Stimulated activated naive CD8-positive, alpha-beta T cell treated with anti-CD3 and anti-CD28 coated beads, Interleukin-15, amount 100 ng/mL, for 72 hours (primary cell): ENCODE measurements around the gene CPHXL2.

Experiments used
- ATAC-seq: fragments of 150-1000 bp; cut with Tn5 transposase; 2 replicates; pipeline ENCODE4 v1.10.0; 2021; ENCODE audit warnings: mild to moderate bottlenecking, moderate library complexity
- DNase-seq, 2 donors: peaks; one replicate each; pipeline ENCODE4 v3.0.0; 2021 to 2022
- H3K27ac Mint-ChIP-seq, 2 donors: one replicate each; pipeline ENCODE4 v1.8.0; 2022; ENCODE audit warnings: mild to moderate bottlenecking in 2 of 2, mixed read lengths in 2 of 2, moderate library complexity in 2 of 2
- H3K27me3 Mint-ChIP-seq: one replicate; pipeline ENCODE4 v1.8.0; 2022; ENCODE audit warnings: mixed read lengths
- H3K4me1 Mint-ChIP-seq: one replicate; pipeline ENCODE4 v1.8.0; 2022; ENCODE audit warnings: mild to moderate bottlenecking, mixed read lengths
- H3K4me3 Mint-ChIP-seq, 2 donors: one replicate each; pipeline ENCODE4 v1.8.0; 2022; ENCODE audit warnings: mild to moderate bottlenecking in 2 of 2, mixed read lengths in 2 of 2, moderate library complexity in 1 of 2
- H3K9me3 Mint-ChIP-seq, 2 donors: one replicate each; pipeline ENCODE4 v1.8.0; 2022; ENCODE audit warnings: mixed read lengths in 2 of 2

CPHXL2 gene

GRCh38 chr16:75676909-75677308 is at the start of gene CPHXL2:
TSS of gene CPHXL2 (minus strand) at chr16:75677009. CDS start at chr16:75676999, 10 bp downstream.
- Mint-ChIP-seq H3K27ac (peak within 1 kb of the TSS in 1 of 2 donors; percentile 11), H3K4me3 (no peak within 1 kb of the TSS), H3K27me3 (no peaks in the 10 kb centered on the region), H3K4me1 (no peaks in the 10 kb centered on the region), H3K9me3 (no peaks in the 10 kb centered on the region)
- ATAC-seq (no peak), DNase-seq (no peak)

- H3K27me3 Mint-ChIP-seq, result peaks cover 5% of the 10 kb centered on the region
- DNase-seq (no peak), ATAC-seq (no peak)
- peaks cover 7 to 11% of the 10 kb centered on the region in 2 donors for H3K9me3 Mint-ChIP-seq
- H3K27ac Mint-ChIP-seq, result no peak within 1 kb of the TSS
- H3K4me1 Mint-ChIP-seq, result no peaks in the 10 kb centered on the region
- H3K4me3 Mint-ChIP-seq, result no peak within 1 kb of the TSS
These were observed 49.6 kb upstream of the CPHXL2 start, which contains the start of gene CPHXL for GRCh38 chr16:75726390-75726789. TSS of gene CPHXL (minus strand) at chr16:75726490. CDS start at chr16:75726442, 48 bp downstream.

DNA sequence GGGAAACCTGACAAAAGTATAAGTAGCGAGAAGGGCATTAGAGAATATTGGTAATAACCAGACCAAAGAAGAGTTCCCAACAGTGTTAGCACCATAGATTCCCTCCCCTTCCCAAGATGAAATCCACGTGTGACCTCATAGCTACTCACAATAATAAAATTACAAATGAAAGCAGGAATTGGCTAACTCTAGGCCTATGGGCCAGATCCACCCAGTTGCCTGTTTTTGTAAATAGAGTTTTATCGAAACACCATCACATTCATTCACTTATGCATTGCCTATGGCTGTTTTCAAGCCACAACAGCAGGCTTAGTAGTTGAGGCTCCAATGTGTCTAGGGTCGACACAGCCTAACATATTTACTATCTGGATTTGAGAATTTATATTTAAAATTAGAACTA is 41.6 kb upstream of the CPHXL2 start:
- Mint-ChIP-seq H3K27me3 (peaks cover 45% of the 10 kb centered on the region), H3K9me3 (peaks cover 12 to 18% of the 10 kb centered on the region in 2 donors), H3K4me1 (no peaks in the 10 kb centered on the region), H3K4me3 (no peak overlapping the region), H3K27ac (no peak overlapping the region)
- ATAC-seq, result no peak
- DNase-seq, result no peak

DNA sequence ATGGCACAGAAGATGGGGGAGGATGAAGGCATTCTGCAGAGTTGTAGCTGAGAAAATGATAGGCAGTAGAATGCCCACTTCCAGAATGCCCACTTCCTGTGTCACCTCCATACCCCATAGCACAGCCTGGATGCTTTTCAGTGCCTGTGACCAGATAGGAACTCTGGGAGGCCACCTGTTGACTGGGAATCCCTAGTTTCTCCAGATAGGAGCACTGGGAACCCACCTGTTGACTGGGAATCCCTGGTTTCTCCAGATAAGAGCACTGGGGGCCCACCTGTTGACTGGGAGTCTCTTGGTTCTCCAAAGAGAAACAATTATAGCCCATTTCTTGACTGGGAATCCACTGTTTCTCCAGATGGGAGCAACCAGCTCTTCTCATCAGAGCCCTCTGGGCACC is 37.9 kb upstream of the CPHXL2 start:
- Mint-ChIP-seq H3K4me1 (no peaks in the 10 kb centered on the region), H3K9me3 (peaks cover 5 to 22% of the 10 kb centered on the region in 2 donors), H3K27me3 (peaks cover 40% of the 10 kb centered on the region), H3K4me3 (no peak overlapping the region), H3K27ac (no peak overlapping the region)
- DNase-seq, result no peak
- ATAC-seq, result no peak

DNA sequence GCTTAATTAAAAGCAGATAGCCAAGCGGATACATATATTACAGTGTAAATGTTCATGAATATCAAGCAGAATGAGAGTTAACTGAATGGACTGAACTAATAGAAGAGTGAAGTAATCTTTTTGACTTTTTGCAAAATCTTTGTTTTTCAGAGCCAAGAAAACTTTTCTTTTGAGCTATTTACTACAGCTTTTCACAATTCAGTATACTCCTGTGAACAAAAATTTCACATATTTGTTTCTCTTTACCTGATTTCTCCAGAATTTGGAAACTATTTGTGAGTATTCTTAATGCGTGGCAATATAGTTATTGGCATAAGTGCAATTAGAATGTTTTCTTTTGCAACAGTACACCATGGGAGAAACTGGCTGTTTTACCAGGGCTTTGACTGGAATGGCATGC is 33.5 kb upstream of the CPHXL2 start:
- Mint-ChIP-seq H3K4me3 (no peak overlapping the region), H3K27ac (no peak overlapping the region), H3K4me1 (no peaks in the 10 kb centered on the region), H3K9me3 (peaks cover 0 to 20% of the 10 kb centered on the region in 2 donors), H3K27me3 (peaks cover 18% of the 10 kb centered on the region)
- DNase-seq (no peak), ATAC-seq (no peak)

DNA sequence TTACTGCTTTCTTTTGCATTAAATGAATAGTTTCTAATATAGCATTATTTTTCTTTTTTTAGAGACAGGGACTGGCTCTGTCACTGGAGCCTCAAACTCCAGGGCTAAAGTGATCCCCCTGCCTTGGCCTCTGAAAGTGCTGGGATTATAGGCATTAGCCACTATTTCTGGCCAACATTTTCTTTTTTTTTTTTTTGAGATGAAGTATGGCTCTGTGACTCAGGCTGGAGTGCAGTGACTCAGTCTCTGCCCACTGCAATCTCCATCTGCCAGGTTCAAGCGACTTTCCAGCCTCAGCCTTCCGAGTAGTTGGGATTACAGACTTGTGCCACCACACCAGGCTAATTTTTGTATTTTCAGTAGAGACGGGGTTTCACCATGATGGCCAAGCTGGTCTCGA is 26.5 kb upstream of the CPHXL2 start:
- Mint-ChIP-seq H3K27ac (no peak overlapping the region), H3K9me3 (no peaks in the 10 kb centered on the region), H3K27me3 (peaks cover 15% of the 10 kb centered on the region), H3K4me1 (no peaks in the 10 kb centered on the region), H3K4me3 (no peak overlapping the region)
- no peak for ATAC-seq
- no peak for DNase-seq

- ATAC-seq (no peak), DNase-seq (no peak)
- H3K27ac Mint-ChIP-seq, result no peak overlapping the region
- no peak overlapping the region for H3K4me3 Mint-ChIP-seq
- peaks cover 13% of the 10 kb centered on the region for H3K27me3 Mint-ChIP-seq
- no peaks in the 10 kb centered on the region for H3K4me1 Mint-ChIP-seq
- H3K9me3 Mint-ChIP-seq, result no peaks in the 10 kb centered on the region
These were observed 25.4 kb upstream of the CPHXL2 start for GRCh38 chr16:75702242-75702641.

DNA sequence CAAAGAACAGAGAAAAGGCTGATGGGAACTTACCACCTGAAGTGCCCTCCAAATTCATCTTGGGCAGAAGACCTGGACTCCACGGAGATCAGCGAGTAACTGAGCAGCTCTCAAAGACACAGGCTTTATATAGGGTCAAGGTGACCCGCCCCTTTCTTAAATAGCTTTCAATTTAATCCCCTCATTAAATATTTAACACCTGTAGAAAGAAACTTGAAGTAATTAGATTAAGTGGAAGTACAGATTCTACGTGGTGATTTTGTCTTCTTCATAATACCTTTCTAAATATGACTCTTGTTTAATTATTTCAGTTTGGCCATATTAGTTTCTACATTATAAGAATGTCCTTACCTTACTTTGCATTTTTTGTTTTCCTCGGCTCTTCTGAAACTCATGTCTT is 24.6 kb upstream of the CPHXL2 start, which contains the start of gene DUXB:
TSS of gene DUXB (minus strand) at position 101 of the 400 bp plus-strand sequence. CDS start at position 58, 43 bp downstream.
- Mint-ChIP-seq H3K27me3 (peaks cover 9% of the 10 kb centered on the region), H3K4me3 (no peak within 1 kb of the TSS), H3K9me3 (no peaks in the 10 kb centered on the region), H3K4me1 (no peaks in the 10 kb centered on the region), H3K27ac (peak within 1 kb of the TSS in 1 of 2 donors; percentile 10)
- DNase-seq (no peak), ATAC-seq (no peak)

DNA sequence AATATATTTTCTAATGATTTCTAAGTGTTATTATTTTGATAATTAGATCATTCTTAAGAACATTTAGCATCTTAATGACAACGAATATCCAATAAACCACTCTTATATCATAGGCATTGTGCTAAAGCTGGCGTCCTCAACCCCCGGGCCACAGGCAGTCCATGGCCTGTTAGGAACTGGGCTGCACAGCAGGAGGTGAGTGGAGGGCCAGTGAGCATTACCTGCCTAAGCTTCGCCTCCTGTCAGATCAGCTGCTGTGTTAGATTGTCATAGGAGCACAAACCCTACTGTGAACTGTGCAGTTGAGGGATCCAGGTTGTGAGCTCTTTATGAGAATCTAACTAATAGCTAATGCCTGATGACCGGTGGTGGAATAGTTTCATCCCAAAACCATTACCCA is 20.8 kb upstream of the CPHXL2 start:
- Mint-ChIP-seq H3K27ac (no peak overlapping the region), H3K4me1 (no peaks in the 10 kb centered on the region)

DNA sequence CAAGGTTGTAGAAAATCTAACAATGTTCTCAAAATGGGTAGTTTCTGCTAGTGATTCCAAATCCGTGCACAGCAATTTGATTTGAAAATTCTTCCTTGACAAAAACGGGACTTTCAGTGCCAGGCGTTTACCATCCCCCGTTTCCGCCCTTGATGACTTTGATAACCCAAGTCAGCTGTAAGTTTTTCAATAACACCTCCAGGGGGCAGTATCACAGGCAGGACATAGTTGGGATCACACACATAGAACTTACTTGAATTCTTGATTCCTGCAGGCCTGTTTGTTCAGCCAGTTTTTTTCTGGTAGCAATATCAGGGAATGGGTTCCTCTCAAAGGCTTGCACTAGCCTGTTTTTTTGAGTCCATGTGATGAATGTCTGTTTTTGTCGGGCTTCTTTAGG is 18.9 kb upstream of the CPHXL2 start:
- H3K4me1 Mint-ChIP-seq, result no peaks in the 10 kb centered on the region
- DNase-seq (no peak), ATAC-seq (no peak)
- H3K27ac Mint-ChIP-seq, result no peak overlapping the region
- no peaks in the 10 kb centered on the region for H3K27me3 Mint-ChIP-seq
- no peaks in the 10 kb centered on the region for H3K9me3 Mint-ChIP-seq
- H3K4me3 Mint-ChIP-seq, result no peak overlapping the region

More for the DNA sequence above, 20.8 kb upstream of the CPHXL2 start:
- no peak overlapping the region for H3K4me3 Mint-ChIP-seq
- DNase-seq, result no peak
- no peaks in the 10 kb centered on the region for H3K27me3 Mint-ChIP-seq
- H3K9me3 Mint-ChIP-seq, result no peaks in the 10 kb centered on the region
- ATAC-seq, result no peak

- no peaks in the 10 kb centered on the region for H3K4me1 Mint-ChIP-seq
- H3K4me3 Mint-ChIP-seq, result no peak overlapping the region
- DNase-seq, result no peak
- no peak for ATAC-seq
- H3K27me3 Mint-ChIP-seq, result no peaks in the 10 kb centered on the region
- H3K27ac Mint-ChIP-seq, result no peak overlapping the region
- peaks cover 8 to 11% of the 10 kb centered on the region in 2 donors for H3K9me3 Mint-ChIP-seq
These were observed 10.6 kb upstream of the CPHXL2 start for GRCh38 chr16:75687361-75687760.

- Mint-ChIP-seq H3K9me3 (peaks cover 0 to 11% of the 10 kb centered on the region in 2 donors), H3K4me3 (no peak overlapping the region), H3K27ac (no peak overlapping the region), H3K27me3 (no peaks in the 10 kb centered on the region), H3K4me1 (no peaks in the 10 kb centered on the region)
- DNase-seq, result no peak
- no peak for ATAC-seq
These were observed 5.5 kb upstream of the CPHXL2 start for GRCh38 chr16:75682308-75682707.

DNA sequence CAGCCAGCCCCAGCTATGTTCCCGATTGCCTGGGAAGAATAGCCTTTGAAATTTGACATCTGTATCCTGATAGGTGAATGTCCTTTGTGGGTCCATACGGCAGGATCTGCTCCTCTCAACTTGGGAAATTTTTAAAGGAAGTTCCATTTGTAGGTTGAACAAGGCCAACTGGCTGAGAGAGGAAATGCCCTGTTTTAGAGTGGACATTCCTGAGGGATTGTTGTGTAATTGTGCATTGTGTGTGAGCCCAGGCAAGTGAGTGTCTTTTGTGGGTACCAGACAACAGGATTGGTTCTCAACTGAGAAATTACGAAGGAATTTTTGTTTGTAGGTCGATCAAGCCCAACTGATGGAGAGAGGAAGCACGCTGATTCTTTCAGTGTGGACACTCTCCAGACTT is 2.6 kb upstream of the CPHXL2 start:
- Mint-ChIP-seq H3K4me1 (no peaks in the 10 kb centered on the region), H3K4me3 (no peak overlapping the region), H3K27me3 (no peaks in the 10 kb centered on the region), H3K27ac (no peak overlapping the region), H3K9me3 (peaks cover 0 to 6% of the 10 kb centered on the region in 2 donors)
- no peak for DNase-seq
- ATAC-seq, result no peak

GRCh38 chr16:75667503-75667902 is 9.3 kb downstream of the CPHXL2 start:
- Mint-ChIP-seq H3K9me3 (no peaks in the 10 kb centered on the region), H3K4me3 (no peak overlapping the region), H3K27me3 (no peaks in the 10 kb centered on the region), H3K27ac (no peak overlapping the region), H3K4me1 (no peaks in the 10 kb centered on the region)
- no peak for ATAC-seq
- no peak for DNase-seq

DNA sequence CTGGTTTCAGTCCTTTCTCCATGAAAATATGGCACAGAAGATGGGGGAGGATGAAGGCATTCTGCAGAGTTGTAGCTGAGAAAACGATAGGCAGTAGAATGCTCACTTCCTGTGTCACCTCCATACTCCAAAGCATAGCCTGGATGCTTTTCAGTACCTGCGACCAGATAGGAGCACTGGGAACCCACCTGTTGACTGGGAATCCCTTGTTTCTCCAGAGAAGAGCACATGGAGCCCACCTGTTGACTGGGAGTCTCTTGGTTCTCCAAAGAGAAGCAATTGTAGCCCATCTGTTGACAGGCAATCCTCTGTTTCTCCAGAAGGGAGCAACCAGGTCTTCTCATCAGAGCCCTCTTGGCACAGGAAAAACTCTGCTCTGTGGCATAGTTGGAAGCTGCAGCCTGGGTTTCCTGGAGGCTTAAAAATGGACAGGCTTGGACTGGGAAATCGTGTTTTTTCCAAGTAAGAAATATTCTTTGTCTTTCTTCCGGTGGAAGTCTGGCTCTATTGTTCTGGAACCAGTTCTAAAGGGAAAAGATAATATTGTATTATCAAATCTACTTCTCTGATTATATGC is 16.0 kb downstream of the CPHXL2 start:
- H3K27ac Mint-ChIP-seq, result no peak overlapping the region
- no peak for ATAC-seq
- H3K27me3 Mint-ChIP-seq, result no peaks in the 10 kb centered on the region
- DNase-seq, result no peak
- no peak overlapping the region for H3K4me3 Mint-ChIP-seq
- no peaks in the 10 kb centered on the region for H3K9me3 Mint-ChIP-seq
- peaks cover 7% of the 10 kb centered on the region for H3K4me1 Mint-ChIP-seq

DNA sequence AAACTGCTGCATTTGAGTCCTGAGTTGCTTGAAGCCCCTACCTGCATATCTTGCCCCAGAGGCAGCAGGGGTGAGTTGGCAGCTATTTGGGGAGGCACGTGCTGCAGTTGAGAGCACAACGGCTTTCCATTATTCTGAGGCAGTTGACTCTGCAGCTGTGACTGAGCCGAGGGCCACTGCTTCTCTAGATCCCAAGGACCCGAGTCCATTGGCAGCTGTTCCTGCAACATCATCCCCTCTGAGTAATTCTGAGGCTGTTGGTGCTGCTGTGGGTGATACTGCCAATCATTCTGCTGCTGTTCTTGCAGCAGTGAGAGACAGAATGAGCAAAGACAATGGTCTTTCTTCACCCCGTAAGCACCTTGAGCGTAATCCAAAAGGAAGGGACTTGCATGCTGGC is 16.5 kb downstream of the CPHXL2 start:
- no peaks in the 10 kb centered on the region for H3K9me3 Mint-ChIP-seq
- H3K4me1 Mint-ChIP-seq, result peaks cover 8% of the 10 kb centered on the region
- H3K27me3 Mint-ChIP-seq, result no peaks in the 10 kb centered on the region
- no peak for ATAC-seq
- no peak overlapping the region for H3K4me3 Mint-ChIP-seq
- H3K27ac Mint-ChIP-seq, result no peak overlapping the region
- no peak for DNase-seq

GRCh38 chr16:75658175-75658574 is 18.6 kb downstream of the CPHXL2 start:
- peaks cover 20% of the 10 kb centered on the region for H3K4me1 Mint-ChIP-seq
- no peak overlapping the region for H3K4me3 Mint-ChIP-seq
- DNase-seq, result no peak
- no peaks in the 10 kb centered on the region for H3K27me3 Mint-ChIP-seq
- H3K9me3 Mint-ChIP-seq, result no peaks in the 10 kb centered on the region
- peak overlapping the region in 1 of 2 donors; percentile 71 for H3K27ac Mint-ChIP-seq
- no peak for ATAC-seq
